CD4-positive, alpha-beta T cell (primary cell): ENCODE results near the gene DDIAS. TPM values are rescaled to one million over a fixed set of nuclear protein-coding genes. Genes with fewer than 3 reads are reported as not detected.

Experiments
- ATAC-seq: fragments of 200-7000 bp; cut with Tn5 transposase; one replicate; pipeline ENCODE4 v1.10.0; 2022; ENCODE audit warnings: mild to moderate bottlenecking; ENCODE audit not compliant: poor library complexity
- CTCF ChIA-PET: fragments of 350-600 bp; sonication (Branson Sonifier 250); formaldehyde crosslinking; loops from one replicate; lab custom pipeline; 2021; ENCODE audit warnings: antibody characterized with exemption, inconsistent platforms; lab: Charles Lee
- POLR2A ChIA-PET: fragments of 350-600 bp; sonication (Branson Sonifier 250); formaldehyde crosslinking; loops from one replicate; lab custom pipeline; 2021; ENCODE audit warnings: antibody characterized with exemption, inconsistent platforms; lab: Charles Lee
- DNase-seq, 14 experiments: peaks; one replicate each; pipeline ENCODE4 v3.0.0-alpha.2; 2013 to 2020; ENCODE audit warnings: mixed read lengths in 2 of 14
- H3K27ac ChIP-seq, 2 donors: one replicate each; pipeline versions ENCODE4 v1.5.1 to v1.7.0; 2013; ENCODE audit warnings: low read length in 2 of 2, low read depth in 1 of 2, mild to moderate bottlenecking in 1 of 2
- H3K27me3 ChIP-seq, 2 experiments: 1 replicate in 1 of 2; 2 replicates in 1 of 2; pipeline versions ENCODE4 v1.6.1 to v1.7.0; 2013; ENCODE audit warnings: low read length in 2 of 2, control low read depth in 1 of 2, mild to moderate bottlenecking in 1 of 2, moderate library complexity in 1 of 2; ENCODE audit not compliant: insufficient read depth in 2 of 2, control insufficient read depth in 1 of 2
- H3K36me3 ChIP-seq: one replicate; pipeline ENCODE4 v1.6.1; 2013; ENCODE audit warnings: low read length, control low read depth; ENCODE audit not compliant: insufficient read depth
- H3K4me1 ChIP-seq: one replicate; pipeline ENCODE4 v1.6.1; 2013; ENCODE audit warnings: low read length, control low read depth; ENCODE audit not compliant: insufficient read depth
- H3K4me3 ChIP-seq: one replicate; pipeline ENCODE4 v1.5.1; 2013; ENCODE audit warnings: mild to moderate bottlenecking, low read length, moderate library complexity
- H3K9me3 ChIP-seq, 2 experiments: 1 replicate in 1 of 2; 2 replicates in 1 of 2; pipeline versions ENCODE4 v1.6.1 to v1.7.0; 2013; ENCODE audit warnings: low read length in 2 of 2, mild to moderate bottlenecking in 2 of 2, control low read depth in 1 of 2, moderate library complexity in 1 of 2; ENCODE audit not compliant: control insufficient read depth in 1 of 2, insufficient read depth in 1 of 2
- H3K27ac Mint-ChIP-seq: one replicate; pipeline ENCODE4 v1.8.0; 2020; ENCODE audit warnings: mixed read lengths
- H3K27me3 Mint-ChIP-seq: one replicate; pipeline ENCODE4 v1.8.0; 2021; ENCODE audit warnings: mixed read lengths
- H3K36me3 Mint-ChIP-seq: one replicate; pipeline ENCODE4 v1.8.0; 2021; ENCODE audit warnings: low read depth, mixed read lengths
- H3K4me1 Mint-ChIP-seq: one replicate; pipeline ENCODE4 v1.8.0; 2021; ENCODE audit warnings: low read depth, mixed read lengths
- H3K4me3 Mint-ChIP-seq: one replicate; pipeline ENCODE4 v1.8.0; 2020; ENCODE audit warnings: mild to moderate bottlenecking, mixed read lengths
- H3K9me3 Mint-ChIP-seq: one replicate; pipeline ENCODE4 v1.8.0; 2020; ENCODE audit warnings: mixed read lengths
- intact Hi-C, 2 experiments: fragments of 100-400 bp; cut with DNase I in 1 of 2; cut with micrococcal nuclease in 1 of 2; formaldehyde crosslinking; loops; one replicate each; pipeline versions ENCODE4 v1.15.1 to v1.9.0; 2023 to 2025; cut with DNase I, micrococcal nuclease
- total RNA-seq, 174 experiments: library from RNA in 2 of 174; stranded (reverse) in 2 of 174; gene quantifications; one replicate each; pipeline ENCODE4 v1.2.3 and lab custom pipeline; 2021 to 2026
- TF ChIP-seq, protein P1 (sequence below): fragments of 200-600 bp; IDR thresholded peaks from one replicate; pipeline ENCODE4 v1.8.0; 2022; ENCODE audit warnings: antibody characterized with exemption, mild to moderate bottlenecking

Gene DDIAS
- total RNA-seq, 2 experiments from 2014 or later = 0.59 to 0.85 TPM

DNA sequence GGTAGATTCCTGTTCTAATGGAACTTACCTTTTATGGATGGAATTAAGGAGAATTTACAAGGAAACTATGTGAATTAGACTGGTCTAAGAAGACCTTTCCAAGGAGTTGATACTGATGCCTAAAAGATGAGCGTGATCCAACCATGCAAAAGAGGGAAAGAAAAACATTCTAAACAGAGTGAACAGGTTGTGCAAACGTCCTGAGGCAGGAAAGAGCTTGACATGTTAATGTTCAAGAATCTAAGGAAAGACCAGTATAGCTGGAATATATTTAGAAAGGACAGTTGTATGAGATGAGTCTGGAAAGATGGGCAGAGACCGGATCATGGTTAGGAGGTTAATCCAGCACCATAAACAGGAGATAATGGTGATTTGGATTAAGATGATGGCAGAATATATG, 1.3 kb downstream of the DDIAS start:
- no peak for DNase-seq
- Histone ChIP-seq H3K27ac (no peak overlapping the region), H3K27me3 (no peaks in the 10 kb centered on the region), H3K9me3 (no peaks in the 10 kb centered on the region), H3K4me1 (peaks cover 35% of the 10 kb centered on the region), H3K4me3 (no peak overlapping the region), H3K36me3 (no peaks in the 10 kb centered on the region)
- CTCF ChIA-PET = no interaction called here
- TF ChIP-seq, protein P1, sequence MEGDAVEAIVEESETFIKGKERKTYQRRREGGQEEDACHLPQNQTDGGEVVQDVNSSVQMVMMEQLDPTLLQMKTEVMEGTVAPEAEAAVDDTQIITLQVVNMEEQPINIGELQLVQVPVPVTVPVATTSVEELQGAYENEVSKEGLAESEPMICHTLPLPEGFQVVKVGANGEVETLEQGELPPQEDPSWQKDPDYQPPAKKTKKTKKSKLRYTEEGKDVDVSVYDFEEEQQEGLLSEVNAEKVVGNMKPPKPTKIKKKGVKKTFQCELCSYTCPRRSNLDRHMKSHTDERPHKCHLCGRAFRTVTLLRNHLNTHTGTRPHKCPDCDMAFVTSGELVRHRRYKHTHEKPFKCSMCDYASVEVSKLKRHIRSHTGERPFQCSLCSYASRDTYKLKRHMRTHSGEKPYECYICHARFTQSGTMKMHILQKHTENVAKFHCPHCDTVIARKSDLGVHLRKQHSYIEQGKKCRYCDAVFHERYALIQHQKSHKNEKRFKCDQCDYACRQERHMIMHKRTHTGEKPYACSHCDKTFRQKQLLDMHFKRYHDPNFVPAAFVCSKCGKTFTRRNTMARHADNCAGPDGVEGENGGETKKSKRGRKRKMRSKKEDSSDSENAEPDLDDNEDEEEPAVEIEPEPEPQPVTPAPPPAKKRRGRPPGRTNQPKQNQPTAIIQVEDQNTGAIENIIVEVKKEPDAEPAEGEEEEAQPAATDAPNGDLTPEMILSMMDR = no peak
- Mint-ChIP-seq H3K9me3 (no peaks in the 10 kb centered on the region), H3K4me1 (peaks cover 47% of the 10 kb centered on the region), H3K27ac (no peak overlapping the region), H3K27me3 (no peaks in the 10 kb centered on the region), H3K36me3 (peaks cover 12% of the 10 kb centered on the region), H3K4me3 (peak overlapping the region; percentile 57)
- POLR2A ChIA-PET = interaction anchor here (3.6 kb wide), 1 partner anchor 255 kb away, joined by 208 read pairs; the partner anchor contains the start of gene PCF11
- intact Hi-C loops = loop anchor here in 1 of 2 experiments (2.0 kb wide), 1 partner anchor 292 kb away; no protein-coding TSS in a partner anchor
- no peak for ATAC-seq

DNA sequence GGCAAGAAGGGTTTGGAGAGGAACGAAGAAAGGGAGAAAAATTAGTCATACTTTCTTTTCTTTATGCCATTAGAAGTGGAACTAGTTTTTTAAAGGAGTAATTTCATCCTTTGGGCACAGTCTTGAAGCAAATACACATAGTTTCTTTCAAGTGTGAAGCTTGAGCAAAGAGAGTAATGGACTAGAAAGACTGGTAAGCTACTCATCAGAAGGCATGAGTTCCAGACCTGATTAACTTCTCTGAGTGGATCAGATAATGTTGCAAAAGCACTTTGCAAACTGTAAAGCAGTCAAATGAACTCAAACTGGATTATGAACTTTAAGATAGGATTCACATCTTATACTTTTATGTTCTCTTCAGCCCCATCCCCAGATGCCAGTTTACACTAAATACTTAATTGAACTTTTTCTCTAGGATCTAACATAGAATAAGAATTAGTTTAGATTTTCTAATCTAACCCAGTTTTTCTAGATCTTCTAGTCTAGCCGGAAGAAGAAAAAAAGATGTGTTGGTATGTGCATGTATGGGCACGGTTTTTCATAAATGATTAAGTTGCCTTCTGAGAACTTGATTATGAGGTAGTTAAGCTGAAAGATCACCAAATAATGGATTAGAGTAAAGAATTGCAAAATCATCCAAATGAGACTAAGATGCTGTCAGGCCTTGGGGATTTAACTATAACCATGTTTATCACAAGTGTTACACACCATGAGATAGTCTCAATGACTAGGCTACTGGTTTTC, 2.5 kb downstream of the DDIAS start:
- CTCF ChIA-PET = interaction anchor here (1.4 to 1.5 kb wide), 2 partner anchors 37 to 346 kb away, joined by 4 to 7 read pairs; no protein-coding TSS in a partner anchor

DNA sequence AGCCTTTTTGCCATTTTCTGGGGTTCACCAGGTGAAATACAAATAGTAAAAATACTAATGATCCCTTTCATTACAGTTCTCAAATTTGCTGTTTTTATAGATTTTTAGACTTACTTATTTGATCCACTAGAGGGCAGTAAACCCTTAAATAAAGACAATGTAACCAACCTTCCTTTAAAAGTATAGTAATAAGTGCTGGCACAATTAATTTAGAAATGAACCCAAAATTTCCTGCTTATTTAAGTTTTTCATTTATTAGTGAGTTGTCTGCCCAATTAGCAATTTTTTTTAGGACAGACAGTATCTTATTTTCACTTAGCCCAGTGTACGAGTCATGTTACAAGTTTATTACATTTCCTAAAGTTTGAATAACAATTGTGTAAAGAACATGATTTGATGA, 4.7 kb downstream of the DDIAS start:
- no peak overlapping the region for H3K4me3 Mint-ChIP-seq
- ATAC-seq = no peak
- CTCF ChIA-PET = interaction anchor here (1.0 kb wide), 1 partner anchor 344 kb away, joined by 4 read pairs; no protein-coding TSS in a partner anchor

More for the DNA sequence above, 2.5 kb downstream of the DDIAS start:
- Mint-ChIP-seq H3K27me3 (no peaks in the 10 kb centered on the region), H3K27ac (no peak overlapping the region), H3K36me3 (peaks cover 12% of the 10 kb centered on the region), H3K9me3 (no peaks in the 10 kb centered on the region), H3K4me1 (peaks cover 48% of the 10 kb centered on the region), H3K4me3 (no peak overlapping the region)
- no peaks in the 10 kb centered on the region for H3K9me3 ChIP-seq
- DNase-seq (no peak), ATAC-seq (no peak)
- POLR2A ChIA-PET = interaction anchor here (2.0 kb wide), 1 partner anchor 253 kb away, joined by 6 read pairs; the partner anchor contains the start of gene PCF11
- H3K4me1 ChIP-seq = peaks cover 29% of the 10 kb centered on the region
- H3K36me3 ChIP-seq = no peaks in the 10 kb centered on the region
- TF ChIP-seq, protein P1 = no peak
- no peak overlapping the region for H3K4me3 ChIP-seq
- no peak overlapping the region for H3K27ac ChIP-seq
- H3K27me3 ChIP-seq = no peaks in the 10 kb centered on the region
- intact Hi-C loops = loop anchor here in 1 of 2 experiments (2.0 kb wide), 4 partner anchors 35 to 381 kb away; no protein-coding TSS in a partner anchor

More for the DNA sequence above, 4.7 kb downstream of the DDIAS start:
- POLR2A ChIA-PET = interaction anchor here (0.9 to 2.0 kb wide), 2 partner anchors 83 to 251 kb away, joined by 3 to 6 read pairs; partner anchors contain the start of gene PCF11
- Mint-ChIP-seq H3K9me3 (no peaks in the 10 kb centered on the region), H3K36me3 (peaks cover 3% of the 10 kb centered on the region), H3K27me3 (no peaks in the 10 kb centered on the region), H3K27ac (peak overlapping the region; percentile 2), H3K4me1 (peaks cover 28% of the 10 kb centered on the region)
- Histone ChIP-seq H3K27me3 (no peaks in the 10 kb centered on the region), H3K27ac (no peak overlapping the region), H3K4me3 (no peak overlapping the region), H3K4me1 (peaks cover 9% of the 10 kb centered on the region), H3K36me3 (no peaks in the 10 kb centered on the region), H3K9me3 (no peaks in the 10 kb centered on the region)
- intact Hi-C loops = loop anchor here (1.0 to 5.0 kb wide), 8 partner anchors 21 to 914 kb away; partner anchors contain the start of gene RAB30 (in 1 of the 2)
- TF ChIP-seq, protein P1 = peak; percentile 73
- DNase-seq = peak in 3 of 14 experiments; percentile 45 to 63 (median 52)
